ENCODE data around the gene MAS1L. TPM values are rescaled to one million over a fixed set of nuclear protein-coding genes. Genes with fewer than 3 reads are reported as not detected.

Gene MAS1L
- polyA plus RNA-seq, 2 of the 4 experiments (the other 2 are of a cell fraction) = not detected

- TF ChIP-seq JUN (IDR thresholded peaks at IDR 0.05) (no peak), HOXA7 (CRISPR knock-in tag; IDR thresholded peaks at IDR 0.05) (no peak), E2F6 (IDR thresholded peaks at IDR 0.05; ENCODE audit: borderline replicate concordance, low read depth) (no peak), ZNF302 (CRISPR knock-in tag; IDR thresholded peaks at IDR 0.05) (no peak)
- TF ChIP-seq, protein P1, sequence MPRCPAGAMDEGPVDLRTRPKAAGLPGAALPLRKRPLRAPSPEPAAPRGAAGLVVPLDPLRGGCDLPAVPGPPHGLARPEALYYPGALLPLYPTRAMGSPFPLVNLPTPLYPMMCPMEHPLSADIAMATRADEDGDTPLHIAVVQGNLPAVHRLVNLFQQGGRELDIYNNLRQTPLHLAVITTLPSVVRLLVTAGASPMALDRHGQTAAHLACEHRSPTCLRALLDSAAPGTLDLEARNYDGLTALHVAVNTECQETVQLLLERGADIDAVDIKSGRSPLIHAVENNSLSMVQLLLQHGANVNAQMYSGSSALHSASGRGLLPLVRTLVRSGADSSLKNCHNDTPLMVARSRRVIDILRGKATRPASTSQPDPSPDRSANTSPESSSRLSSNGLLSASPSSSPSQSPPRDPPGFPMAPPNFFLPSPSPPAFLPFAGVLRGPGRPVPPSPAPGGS (IDR thresholded peaks at IDR 0.05) = no peak
- DNase-seq (ENCODE audit: low read depth in 1 of 2, low spot score in 1 of 2) (no peak), FAIRE-seq (no peak), ATAC-seq (no peak)
- ChIA-PET POLR2A (interaction anchor here (0.5 kb wide), 1 partner anchor 41 kb away, joined by 4 read pairs; no protein-coding TSS in a partner anchor), CTCF (interaction anchor here (1.4 kb wide), 1 partner anchor 62 kb away, joined by 4 read pairs; no protein-coding TSS in a partner anchor)
- Histone ChIP-seq H3K27ac (no peak overlapping the region), H3K9me3 (no peaks in the 10 kb centered on the region), H3K4me2 (no peak overlapping the region), H3K4me1 (no peaks in the 10 kb centered on the region), H3K4me3 (no peak overlapping the region)
- WGBS (ENCODE audit: missing lambda C conversion rate) = no CpG with 5 or more reads among the region's 2 CpGs
Measured at GRCh38 chr6:29527564-29527963, 39.8 kb upstream of the MAS1L start.

DNA sequence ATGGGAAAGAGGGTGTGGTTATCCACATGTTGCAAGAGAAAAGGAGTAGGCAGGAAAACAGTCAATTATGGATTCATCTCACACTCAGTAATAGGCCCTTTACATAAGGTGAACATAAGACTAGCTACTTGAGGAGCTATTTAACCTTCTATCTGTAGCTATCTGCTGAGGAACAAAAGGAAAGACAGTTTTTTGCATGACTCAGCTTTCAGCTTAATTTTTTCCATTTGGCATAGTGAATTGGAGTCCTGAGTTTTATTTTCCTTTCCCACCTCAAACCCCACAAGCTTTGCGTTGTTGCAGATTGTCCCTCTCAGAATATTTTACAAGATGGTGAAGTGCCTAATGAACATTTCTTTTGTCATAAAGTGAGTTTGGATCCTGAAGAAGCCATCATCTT, 39.4 kb upstream of the MAS1L start:
- Histone ChIP-seq H3K4me2 (no peak overlapping the region), H3K4me1 (no peaks in the 10 kb centered on the region), H3K4me3 (no peak overlapping the region), H3K9me3 (no peaks in the 10 kb centered on the region), H3K27ac (no peak overlapping the region)
- no peak for DNase-seq (ENCODE audit: low read depth in 1 of 2, low spot score in 1 of 2)
- TF ChIP-seq HEYL (CRISPR knock-in tag; IDR thresholded peaks at IDR 0.05) = no peak
- TF ChIP-seq CBX8 (IDR thresholded peaks at IDR 0.05) = no peak
- TF ChIP-seq FOSL2 (IDR thresholded peaks at IDR 0.05) = no peak
- TF ChIP-seq FOSL2 (CRISPR knock-in tag; IDR thresholded peaks at IDR 0.05) = no peak
- 95% methylated on average over 1 of the region's 1 CpG for WGBS (ENCODE audit: missing lambda C conversion rate)
- ChIA-PET POLR2A (interaction anchor here (0.5 kb wide), 1 partner anchor 41 kb away, joined by 4 read pairs; no protein-coding TSS in a partner anchor), CTCF (interaction anchor here (1.4 kb wide), 1 partner anchor 62 kb away, joined by 4 read pairs; no protein-coding TSS in a partner anchor)
- no peak for FAIRE-seq
- ATAC-seq = no peak

GRCh38 chr6:29525311-29525639, 37.5 kb upstream of the MAS1L start:
- no peak for TF ChIP-seq NPAS2 (CRISPR knock-in tag; IDR thresholded peaks at IDR 0.05; ENCODE audit: borderline replicate concordance)
- no peak for TF ChIP-seq MYC (IDR thresholded peaks at IDR 0.05; ENCODE audit: borderline replicate concordance, low read length)
- no peak for TF ChIP-seq PBX3 (IDR thresholded peaks at IDR 0.05)
- TF ChIP-seq HES2 (IDR thresholded peaks at IDR 0.05) = no peak
- no peak for TF ChIP-seq E2F6 (IDR thresholded peaks at IDR 0.05; ENCODE audit: borderline replicate concordance, low read depth)
- TF ChIP-seq ESRRA (IDR thresholded peaks at IDR 0.05; ENCODE audit: borderline replicate concordance, low read length) = no peak
- TF ChIP-seq, protein P2, sequence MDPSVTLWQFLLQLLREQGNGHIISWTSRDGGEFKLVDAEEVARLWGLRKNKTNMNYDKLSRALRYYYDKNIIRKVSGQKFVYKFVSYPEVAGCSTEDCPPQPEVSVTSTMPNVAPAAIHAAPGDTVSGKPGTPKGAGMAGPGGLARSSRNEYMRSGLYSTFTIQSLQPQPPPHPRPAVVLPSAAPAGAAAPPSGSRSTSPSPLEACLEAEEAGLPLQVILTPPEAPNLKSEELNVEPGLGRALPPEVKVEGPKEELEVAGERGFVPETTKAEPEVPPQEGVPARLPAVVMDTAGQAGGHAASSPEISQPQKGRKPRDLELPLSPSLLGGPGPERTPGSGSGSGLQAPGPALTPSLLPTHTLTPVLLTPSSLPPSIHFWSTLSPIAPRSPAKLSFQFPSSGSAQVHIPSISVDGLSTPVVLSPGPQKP (IDR thresholded peaks at IDR 0.05; ENCODE audit: low read depth, low read length) = no peak
- TF ChIP-seq HOXB5 (CRISPR knock-in tag; IDR thresholded peaks at IDR 0.05) = no peak
- no peak for TF ChIP-seq CHD4 (IDR thresholded peaks at IDR 0.05; ENCODE audit: borderline replicate concordance)
- TF ChIP-seq HOXB13 (CRISPR knock-in tag; IDR thresholded peaks at IDR 0.05; ENCODE audit: low read depth) = no peak
- no peak for TF ChIP-seq CEBPB (IDR thresholded peaks at IDR 0.05)
- FAIRE-seq (no peak), DNase-seq (ENCODE audit: low read depth in 1 of 2, low spot score in 1 of 2) (no peak), ATAC-seq (no peak)
- 4% methylated on average over 1 of the region's 1 CpG for WGBS (ENCODE audit: missing lambda C conversion rate)
- ChIA-PET POLR2A (no interaction called here), CTCF (interaction anchor here (1.3 kb wide), 1 partner anchor 9 kb away, joined by 5 read pairs; no protein-coding TSS in a partner anchor)
- Histone ChIP-seq H3K9me3 (no peaks in the 10 kb centered on the region), H3K4me3 (no peak overlapping the region), H3K27ac (no peak overlapping the region), H3K4me2 (no peak overlapping the region), H3K4me1 (no peaks in the 10 kb centered on the region)

Measured in A549 (cell line).